Measurements from ENCODE around the gene CEBPE.

- no peak for TF ChIP-seq CTCF (IDR thresholded peaks at IDR 0.05)
- peak; percentile 39 to 92 (median 88) for TF ChIP-seq POLR2A (IDR thresholded peaks at IDR 0.05)
Measured at GRCh38 chr14:23095196-23096108, 23.6 kb downstream of the CEBPE start, which contains the start of gene C14orf119.

Measured in body of pancreas (tissue), 4 donors.